PC-9 (cell line): ENCODE results near the gene PRKG1. TPM values are rescaled to one million over a fixed set of nuclear protein-coding genes. Genes with fewer than 3 reads are reported as not detected.

Experiments
- BruUV-seq: library from RNA; stranded (reverse); fragments of 400-500 nt; replicated peaks from 2 replicates; lab custom pipeline; 2021; lab: Mats Ljungman, UMichigan
- CTCF ChIA-PET: fragments of 300-600 bp; sonication (Branson Sonifier 250); formaldehyde crosslinking; loops from one replicate; lab custom pipeline; 2022; ENCODE audit warnings: antibody characterized with exemption; lab: Charles Lee
- POLR2A ChIA-PET: fragments of 300-600 bp; sonication (Branson Sonifier 250); formaldehyde crosslinking; loops from one replicate; lab custom pipeline; 2022; ENCODE audit warnings: antibody characterized with exemption; ENCODE audit not compliant: unreplicated experiment; lab: Charles Lee
- DNase-seq, 2 experiments: peaks; one replicate each; pipeline versions ENCODE4 v3.0.0 to v3.0.0-alpha.2; 2015 to 2022; ENCODE audit warnings: mixed read lengths in 1 of 2
- H2AFZ ChIP-seq: fragments of 200-600 bp; sonication (generic); 2 replicates; pipeline ENCODE4 v1.8.1; 2017; ENCODE audit warnings: antibody characterized with exemption
- H3F3A ChIP-seq: fragments of 200-600 bp; sonication (generic); 2 replicates; pipeline ENCODE4 v1.8.1; 2017; ENCODE audit warnings: antibody characterized with exemption, mild to moderate bottlenecking, low read depth; ENCODE audit not compliant: insufficient read depth
- H3K27ac ChIP-seq: fragments of 200-600 bp; sonication (generic); 2 replicates; pipeline ENCODE4 v1.6.1; 2016; ENCODE audit warnings: mixed run types
- H3K27me3 ChIP-seq: fragments of 200-600 bp; sonication (generic); 2 replicates; pipeline ENCODE4 v1.6.1; 2016; ENCODE audit warnings: low read depth, mixed run types; ENCODE audit not compliant: insufficient read depth
- H3K36me3 ChIP-seq: fragments of 200-600 bp; sonication (generic); 2 replicates; pipeline ENCODE4 v1.6.1; 2016; ENCODE audit warnings: low read depth, mixed run types
- H3K4me1 ChIP-seq: fragments of 200-600 bp; sonication (generic); replicated peaks from 2 replicates; pipeline ENCODE4 v1.6.1; 2016; ENCODE audit warnings: mixed run types; ENCODE audit not compliant: insufficient read depth
- H3K4me2 ChIP-seq: fragments of 200-600 bp; sonication (generic); 2 replicates; pipeline ENCODE4 v1.6.1; 2017; ENCODE audit warnings: mixed run types
- H3K4me3 ChIP-seq: fragments of 200-600 bp; sonication (generic); 2 replicates; pipeline ENCODE4 v1.6.1; 2016; ENCODE audit warnings: mixed run types
- H3K79me2 ChIP-seq: fragments of 200-600 bp; sonication (generic); 2 replicates; pipeline ENCODE4 v1.6.1; 2017; ENCODE audit warnings: low read depth, mixed run types
- H3K9me2 ChIP-seq: fragments of 200-600 bp; sonication (generic); 2 replicates; pipeline ENCODE4 v1.8.1; 2017; ENCODE audit warnings: mild to moderate bottlenecking; ENCODE audit not compliant: insufficient read depth
- H3K9me3 ChIP-seq: fragments of 200-600 bp; sonication (generic); 2 replicates; pipeline ENCODE4 v1.8.1; 2016; ENCODE audit warnings: low read depth; ENCODE audit not compliant: insufficient read depth
- H4K20me1 ChIP-seq: fragments of 200-600 bp; sonication (generic); 2 replicates; pipeline ENCODE4 v1.8.1; 2017; ENCODE audit not compliant: insufficient read depth
- EZH2 ChIP-seq: fragments of 200-600 bp; sonication (generic); IDR thresholded peaks from 2 replicates; pipeline ENCODE4 v1.8.0; 2017; ENCODE audit warnings: antibody characterized with exemption, low read depth
- intact Hi-C: fragments of 100-400 bp; cut with micrococcal nuclease; formaldehyde crosslinking; loops from one replicate; pipeline ENCODE4 v1.10.0; 2022; ENCODE audit not compliant: unreplicated experiment
- total RNA-seq: library from RNA; stranded (reverse); gene quantifications from 2 replicates; pipeline ENCODE4 v1.2.3, GENCODE V29; 2021
- TF ChIP-seq, protein P1 (sequence below): fragments of 200-600 bp; sonication (generic); conservative IDR thresholded peaks from 2 replicates; pipeline ENCODE4 v1.6.1; 2017; ENCODE audit warnings: mixed run types, antibody characterized with exemption, mild to moderate bottlenecking, moderate library complexity

Gene PRKG1
- total RNA-seq, 1 experiment from 2014 or later = 0.70 TPM

DNA sequence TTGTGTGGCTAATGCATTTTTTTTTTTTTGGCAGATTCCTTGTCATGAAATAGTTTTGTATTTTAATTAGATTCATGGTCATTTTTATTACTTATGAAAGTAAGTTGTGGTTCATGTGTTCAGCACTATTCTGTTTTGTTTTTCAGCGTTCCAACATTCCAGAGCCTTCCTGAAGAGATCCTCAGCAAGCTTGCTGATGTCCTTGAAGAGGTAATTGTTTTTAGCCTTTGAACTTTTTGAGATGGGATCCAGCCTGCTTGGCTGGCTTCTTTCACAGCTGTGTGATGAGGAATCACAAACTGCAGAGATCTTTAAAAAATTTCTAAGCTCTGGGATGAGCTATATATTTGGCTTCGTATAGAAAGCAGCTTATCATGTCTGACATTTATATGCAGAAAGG is 833.1 kb downstream of the PRKG1 start:
- Histone ChIP-seq H3F3A (no peaks in the 10 kb centered on the region), H3K4me1 (no peaks in the 10 kb centered on the region), H3K4me2 (no peak overlapping the region), H3K79me2 (no peaks in the 10 kb centered on the region), H2AFZ (no peak overlapping the region), H3K36me3 (no peaks in the 10 kb centered on the region), H3K27ac (no peak overlapping the region), H3K27me3 (no peaks in the 10 kb centered on the region), H3K4me3 (no peak overlapping the region), H3K9me2 (no peaks in the 10 kb centered on the region), H4K20me1 (no peaks in the 10 kb centered on the region), H3K9me3 (no peaks in the 10 kb centered on the region)
- intact Hi-C loops = no loop called here
- no TSS peak for BruUV-seq
- ChIA-PET CTCF (no interaction called here), POLR2A (no interaction called here)
- no peak for DNase-seq
- no peak for TF ChIP-seq EZH2
- TF ChIP-seq, protein P1, sequence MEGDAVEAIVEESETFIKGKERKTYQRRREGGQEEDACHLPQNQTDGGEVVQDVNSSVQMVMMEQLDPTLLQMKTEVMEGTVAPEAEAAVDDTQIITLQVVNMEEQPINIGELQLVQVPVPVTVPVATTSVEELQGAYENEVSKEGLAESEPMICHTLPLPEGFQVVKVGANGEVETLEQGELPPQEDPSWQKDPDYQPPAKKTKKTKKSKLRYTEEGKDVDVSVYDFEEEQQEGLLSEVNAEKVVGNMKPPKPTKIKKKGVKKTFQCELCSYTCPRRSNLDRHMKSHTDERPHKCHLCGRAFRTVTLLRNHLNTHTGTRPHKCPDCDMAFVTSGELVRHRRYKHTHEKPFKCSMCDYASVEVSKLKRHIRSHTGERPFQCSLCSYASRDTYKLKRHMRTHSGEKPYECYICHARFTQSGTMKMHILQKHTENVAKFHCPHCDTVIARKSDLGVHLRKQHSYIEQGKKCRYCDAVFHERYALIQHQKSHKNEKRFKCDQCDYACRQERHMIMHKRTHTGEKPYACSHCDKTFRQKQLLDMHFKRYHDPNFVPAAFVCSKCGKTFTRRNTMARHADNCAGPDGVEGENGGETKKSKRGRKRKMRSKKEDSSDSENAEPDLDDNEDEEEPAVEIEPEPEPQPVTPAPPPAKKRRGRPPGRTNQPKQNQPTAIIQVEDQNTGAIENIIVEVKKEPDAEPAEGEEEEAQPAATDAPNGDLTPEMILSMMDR = no peak

DNA sequence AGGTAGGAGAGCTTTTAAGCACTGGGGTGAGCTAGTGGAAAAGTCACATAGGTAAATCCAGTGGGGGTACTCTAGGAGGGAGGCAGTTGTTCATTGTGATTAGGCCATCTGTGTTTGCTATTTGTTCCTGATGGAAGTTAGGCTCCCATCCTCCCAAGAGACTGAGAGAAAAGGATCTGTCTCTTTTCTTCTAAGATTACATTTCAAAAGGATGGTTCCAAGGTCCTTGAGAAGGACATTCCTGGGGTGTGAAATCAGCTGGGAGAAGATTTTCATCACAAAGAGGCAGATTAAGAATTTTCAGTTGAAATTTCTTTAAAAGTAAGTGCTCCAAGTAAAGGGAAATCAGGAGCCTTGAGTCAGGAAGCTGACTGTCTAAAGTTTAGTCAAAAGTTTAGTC is 835.9 kb downstream of the PRKG1 start:
- no peak overlapping the region for H3K4me3 ChIP-seq
- CTCF ChIA-PET = no interaction called here
- no peaks in the 10 kb centered on the region for H4K20me1 ChIP-seq
- POLR2A ChIA-PET = no interaction called here
- no peaks in the 10 kb centered on the region for H3K9me3 ChIP-seq
- TF ChIP-seq, protein P1 = no peak
- no peak for TF ChIP-seq EZH2
- no peaks in the 10 kb centered on the region for H3K4me1 ChIP-seq
- H3K27me3 ChIP-seq = no peaks in the 10 kb centered on the region
- H3K9me2 ChIP-seq = no peaks in the 10 kb centered on the region
- H3K79me2 ChIP-seq = no peaks in the 10 kb centered on the region
- H3K4me2 ChIP-seq = no peak overlapping the region
- H2AFZ ChIP-seq = no peak overlapping the region
- no peak overlapping the region for H3K27ac ChIP-seq
- BruUV-seq = no TSS peak
- H3K36me3 ChIP-seq = no peaks in the 10 kb centered on the region
- no peak for DNase-seq
- intact Hi-C loops = no loop called here
- no peaks in the 10 kb centered on the region for H3F3A ChIP-seq

DNA sequence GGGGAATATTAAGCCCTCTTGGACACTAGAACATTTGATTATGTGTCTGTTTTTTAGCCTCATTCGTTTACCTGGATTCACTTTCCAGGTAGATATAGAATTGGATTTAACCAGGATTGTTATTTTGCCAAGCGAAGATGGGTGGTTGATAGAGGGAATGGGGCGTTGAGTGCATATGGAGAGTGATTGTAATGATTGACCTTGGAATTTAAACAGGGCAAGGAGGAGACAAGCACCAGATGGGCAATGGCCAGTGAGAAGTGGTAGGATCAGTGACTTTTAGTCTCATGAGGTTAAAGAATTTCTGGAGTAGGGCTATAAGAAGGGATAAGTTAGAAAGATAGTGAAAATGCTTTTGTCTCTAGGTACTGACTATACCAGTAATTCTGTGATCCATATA is 836.3 kb downstream of the PRKG1 start:
- POLR2A ChIA-PET = interaction anchor here (0.7 kb wide), 1 partner anchor 193 kb away, joined by 8 read pairs; no protein-coding TSS in a partner anchor
- H3K79me2 ChIP-seq = no peaks in the 10 kb centered on the region
- H3K4me1 ChIP-seq = no peaks in the 10 kb centered on the region
- H2AFZ ChIP-seq = no peak overlapping the region
- H4K20me1 ChIP-seq = no peaks in the 10 kb centered on the region
- DNase-seq = no peak
- H3K27me3 ChIP-seq = no peaks in the 10 kb centered on the region
- CTCF ChIA-PET = no interaction called here
- no peaks in the 10 kb centered on the region for H3K9me3 ChIP-seq
- intact Hi-C loops = no loop called here
- H3F3A ChIP-seq = no peaks in the 10 kb centered on the region
- no peaks in the 10 kb centered on the region for H3K9me2 ChIP-seq
- no TSS peak for BruUV-seq
- no peak overlapping the region for H3K4me2 ChIP-seq
- H3K4me3 ChIP-seq = no peak overlapping the region
- no peak overlapping the region for H3K27ac ChIP-seq
- TF ChIP-seq EZH2 = no peak
- TF ChIP-seq, protein P1 = no peak
- H3K36me3 ChIP-seq = no peaks in the 10 kb centered on the region
